ENCODE measurements around the gene POLQ.
A peak's percentile ranks its signal among the peaks of the same experiment; 100 is the strongest.
"Not testable (repeated sequence)": the region's sequence is repeated elsewhere in the genome, so short reads cannot be mapped to it uniquely, and the experiment has no call there.

Gene POLQ

DNA sequence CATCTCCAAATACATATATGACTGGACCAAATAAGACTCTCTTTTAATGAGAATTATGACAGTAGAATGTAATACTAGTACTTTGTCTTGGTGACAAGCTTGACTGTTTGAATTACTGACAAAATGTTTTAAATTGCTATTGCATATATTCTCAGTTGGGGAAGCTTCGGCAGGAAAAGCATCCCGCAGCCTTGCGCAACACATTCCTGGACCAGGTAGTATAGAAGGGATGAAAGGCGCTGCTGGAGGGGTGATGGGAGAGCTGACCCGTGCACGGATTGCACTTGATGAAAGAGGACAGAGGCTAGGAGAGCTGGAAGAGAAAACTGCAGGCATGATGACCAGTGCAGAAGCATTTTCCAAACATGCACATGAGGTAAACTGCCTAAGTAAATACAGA lies 127.6 kb downstream of the POLQ start:
- no peak for DNase-seq (ENCODE audit: low spot score)

- no peak for DNase-seq (ENCODE audit: low spot score)
These were observed 130.9 kb downstream of the POLQ start for GRCh38 chr3:121414924-121415323.

GRCh38 chr3:121411523-121411922 lies 134.3 kb downstream of the POLQ start:
- DNase-seq (ENCODE audit: low spot score), result peak; percentile 7

- no peak for DNase-seq (ENCODE audit: low spot score)
These were observed 140.2 kb downstream of the POLQ start for GRCh38 chr3:121405631-121406030.

- no peak for DNase-seq (ENCODE audit: low spot score)
These were observed 146.0 kb downstream of the POLQ start for GRCh38 chr3:121399820-121400219.

GRCh38 chr3:121398051-121398450 lies 147.7 kb downstream of the POLQ start:
- DNase-seq (ENCODE audit: low spot score), result not testable (repeated sequence)

DNA sequence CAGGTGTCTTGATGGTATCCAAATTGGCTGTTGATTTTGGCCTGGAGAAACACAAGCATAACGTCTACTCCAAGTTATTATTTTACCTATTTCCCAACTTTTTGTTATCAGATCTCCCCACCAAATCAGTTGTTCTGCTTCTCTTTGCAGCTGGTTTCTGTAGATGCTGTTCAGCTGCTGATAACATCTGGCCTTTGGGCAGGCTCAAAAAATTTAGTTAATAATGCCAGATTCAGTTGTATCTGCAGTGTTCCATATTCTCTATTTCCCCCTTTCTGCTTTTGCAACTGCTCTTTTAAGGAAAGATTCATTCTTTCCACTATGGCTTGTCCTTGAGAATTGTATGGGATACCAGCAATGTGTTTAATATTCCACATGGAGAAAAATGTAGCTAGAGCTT lies 149.8 kb downstream of the POLQ start:
- DNase-seq (ENCODE audit: low spot score), result not testable (repeated sequence)

DNA sequence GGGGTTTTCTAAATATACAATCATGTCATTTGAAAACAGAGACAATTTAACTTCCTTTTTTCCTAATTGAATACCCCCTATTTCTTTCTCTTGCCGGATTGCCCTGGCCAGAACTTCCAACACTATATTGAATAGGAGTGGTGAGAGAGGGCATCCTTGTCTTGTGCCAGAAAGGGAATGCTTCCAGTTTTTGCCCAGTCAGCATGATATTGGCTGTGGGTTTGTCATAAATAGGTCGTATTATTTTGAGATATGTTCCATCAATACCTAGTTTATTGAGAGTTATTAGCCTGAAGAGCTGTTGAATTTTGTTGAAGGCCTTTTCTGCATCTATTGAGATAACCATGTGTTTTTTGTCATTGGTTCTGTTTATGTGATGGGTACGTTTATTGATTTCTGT lies 157.5 kb downstream of the POLQ start:
- DNase-seq (ENCODE audit: low spot score), result not testable (repeated sequence)

All from GM03348 (cell line).